Measurements from ENCODE around the gene ELL.

Gene ELL

DNA sequence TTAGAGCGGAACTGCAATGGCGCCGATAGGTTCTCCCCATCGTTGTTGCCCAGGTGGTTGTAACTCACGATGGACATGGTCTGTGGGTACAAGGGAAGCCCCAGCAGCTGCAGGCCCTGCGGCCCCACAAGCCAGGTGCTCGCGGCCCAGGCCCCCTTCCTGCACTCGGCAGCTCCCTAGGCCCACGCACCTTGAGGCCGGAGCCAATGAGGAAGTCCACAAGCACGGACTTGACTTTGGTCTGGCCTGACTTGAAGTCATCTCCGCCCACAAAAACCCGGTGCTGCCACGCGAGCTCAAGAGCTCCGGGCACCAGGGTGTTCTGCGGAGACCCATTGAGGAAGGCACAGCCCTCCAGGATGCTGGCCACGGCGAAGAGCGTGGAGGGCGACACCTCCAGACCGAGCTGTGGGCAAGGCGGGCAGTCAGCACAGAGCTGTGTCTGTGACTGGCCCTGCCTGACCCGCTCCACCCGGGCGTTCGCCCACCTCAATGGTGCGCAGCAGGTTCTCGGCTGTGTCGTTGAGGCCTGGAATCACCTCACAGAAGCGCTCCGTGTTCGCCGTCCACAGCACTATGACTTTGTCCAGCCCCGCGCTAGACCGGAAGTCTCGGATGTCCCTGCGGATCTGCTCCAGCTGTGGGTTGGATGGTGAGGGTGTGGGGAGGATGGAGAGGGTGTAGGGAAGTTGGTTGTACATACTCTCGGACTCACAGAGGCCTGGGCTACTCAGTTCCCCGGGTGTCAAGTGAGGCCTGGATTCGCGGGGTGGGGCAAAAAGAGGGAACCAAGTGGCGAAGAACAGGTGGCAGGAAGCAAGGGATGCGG, 85.8 kb downstream of the ELL start:
- no peak for DNase-seq (ENCODE audit: low read depth in 2 of 3, low spot score in 1 of 3)

DNA sequence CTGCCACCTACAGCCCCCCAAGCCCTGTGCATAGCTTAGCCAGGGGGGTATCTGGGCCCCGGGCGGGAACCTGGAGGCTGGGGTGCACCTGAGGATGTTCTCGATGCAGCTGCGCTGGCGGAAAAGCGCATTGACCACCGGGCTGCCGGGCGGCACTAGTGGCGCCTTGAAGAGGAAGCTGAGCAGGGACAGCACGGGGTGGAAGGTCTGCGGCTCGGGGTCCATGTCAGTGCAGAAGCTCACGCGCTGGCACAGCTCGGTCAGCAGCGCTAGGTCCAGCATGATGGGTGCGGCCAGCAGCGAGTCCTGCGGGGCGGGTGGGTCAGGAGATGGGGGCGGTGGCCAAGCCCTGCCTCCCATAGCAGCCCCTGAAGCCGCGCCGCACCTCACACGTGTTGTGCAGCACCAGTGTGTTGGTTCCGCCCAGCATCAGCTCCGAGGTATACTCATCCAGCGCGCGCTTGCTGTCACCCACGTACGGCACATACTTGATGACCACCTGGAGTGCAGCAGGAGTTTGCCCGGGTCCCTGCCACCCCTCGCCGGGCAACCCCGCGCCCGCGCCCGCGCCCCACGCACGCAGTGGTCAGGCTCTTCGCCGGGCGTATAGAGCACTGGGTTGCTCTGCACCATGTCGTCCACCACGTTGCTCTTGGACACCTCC, 86.6 kb downstream of the ELL start:
- no peak for DNase-seq (ENCODE audit: low read depth in 2 of 3, low spot score in 1 of 3)

DNA sequence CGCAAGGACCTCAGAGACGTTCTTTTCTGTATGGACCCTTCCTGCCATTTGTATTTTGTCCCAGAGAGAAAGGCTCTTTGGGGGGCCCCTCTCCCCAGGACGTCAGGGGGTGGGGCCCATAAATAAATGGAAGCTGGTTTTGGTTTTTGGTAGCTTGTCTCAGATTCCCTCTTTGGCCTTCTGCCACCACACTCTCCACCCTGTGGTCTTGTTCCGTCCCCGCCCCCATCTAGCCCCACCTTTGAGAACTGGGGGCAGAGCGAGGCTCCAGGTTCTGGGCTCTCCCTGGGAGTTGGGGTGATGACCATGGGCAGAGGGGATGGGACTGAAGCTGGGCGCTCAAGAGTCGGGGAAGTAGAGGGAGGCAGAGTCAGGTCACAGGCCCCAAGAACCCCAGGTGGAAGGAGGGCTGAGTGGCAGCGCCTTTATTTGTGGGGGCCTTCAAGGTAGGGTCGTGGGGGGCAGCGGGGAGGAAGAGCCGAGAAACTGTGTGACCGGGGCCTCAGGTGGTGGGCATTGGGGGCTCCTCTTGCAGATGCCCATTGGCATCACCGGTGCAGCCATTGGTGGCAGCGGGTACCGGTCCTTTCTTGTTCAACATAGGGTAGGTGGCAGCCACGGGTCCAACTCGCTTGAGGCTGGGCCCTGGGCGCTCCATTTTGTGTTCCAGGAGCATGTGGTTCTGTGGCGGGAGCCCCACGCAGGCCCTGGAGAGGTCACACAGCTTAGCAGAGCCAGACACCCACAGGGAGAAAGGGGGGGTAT, 87.3 kb downstream of the ELL start:
- no peak for DNase-seq (ENCODE audit: low read depth in 2 of 3, low spot score in 1 of 3)

DNA sequence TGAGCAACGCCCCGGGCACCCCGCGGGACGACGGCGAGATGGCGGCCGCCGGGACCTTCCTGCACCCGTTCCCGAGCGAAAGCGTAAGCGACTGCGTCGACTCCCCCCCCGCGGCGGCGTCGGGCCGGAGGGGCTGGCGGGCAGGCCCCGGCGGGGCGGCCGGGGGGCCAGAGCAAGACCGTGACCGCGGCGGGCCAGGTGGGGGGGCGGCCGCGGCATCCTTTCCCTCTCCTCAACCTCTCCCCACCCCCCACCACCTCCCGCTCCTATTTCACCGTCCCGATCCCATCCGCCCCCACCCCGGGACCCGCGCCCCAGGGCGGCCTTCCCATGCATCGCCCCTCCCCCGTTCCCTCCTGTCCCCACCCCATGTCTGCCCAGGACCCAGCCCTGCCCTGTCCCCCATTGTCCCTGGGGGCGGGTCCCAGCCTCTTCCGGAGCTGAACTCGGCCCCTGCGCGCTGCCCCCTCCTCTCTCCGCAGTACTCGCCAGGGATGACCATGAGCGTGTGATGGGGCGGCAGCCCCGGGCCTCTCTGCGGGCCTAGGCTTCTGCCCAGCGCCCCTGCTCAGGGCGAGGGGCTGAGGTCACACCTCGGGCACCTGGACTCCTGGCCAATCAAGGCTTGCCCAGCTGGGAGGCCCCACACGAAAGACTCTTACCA, 88.0 kb downstream of the ELL start:
- no peak for DNase-seq (ENCODE audit: low read depth in 2 of 3, low spot score in 1 of 3)

DNA sequence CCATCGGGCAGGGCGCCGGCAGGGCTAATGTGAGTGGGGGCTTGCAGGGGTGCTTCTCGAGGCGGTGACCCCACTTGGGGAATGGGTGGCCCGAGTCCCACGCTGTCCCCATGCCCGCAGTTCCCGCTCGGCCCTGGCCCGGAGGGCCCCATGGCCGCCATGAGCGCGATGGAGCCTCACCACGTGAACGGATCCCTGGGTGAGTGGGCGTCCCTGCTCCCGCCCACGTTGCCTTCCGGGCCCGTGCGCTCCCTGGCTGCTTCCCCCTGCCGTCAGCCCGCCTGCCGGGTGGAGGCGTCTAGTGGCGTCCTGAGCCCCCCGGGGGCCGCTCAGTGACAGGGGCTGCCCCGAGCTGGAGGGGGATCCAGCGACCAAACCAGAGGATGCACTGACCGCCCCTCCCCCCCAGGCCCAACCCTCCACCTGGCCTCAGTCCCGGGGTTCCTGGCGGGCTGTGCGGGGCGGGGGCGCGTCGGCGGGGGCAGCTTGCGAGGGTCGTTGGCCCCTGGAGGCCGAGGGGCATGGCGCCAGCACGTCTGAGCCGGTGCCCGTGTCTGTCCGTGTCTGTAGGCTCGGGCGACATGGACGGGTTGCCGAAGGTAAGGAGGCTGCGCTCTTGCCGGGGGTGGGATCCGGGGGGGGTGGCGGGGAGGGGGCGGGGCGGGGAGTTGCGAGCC, 88.7 kb downstream of the ELL start:
- no peak for DNase-seq (ENCODE audit: low read depth in 2 of 3, low spot score in 1 of 3)

DNA sequence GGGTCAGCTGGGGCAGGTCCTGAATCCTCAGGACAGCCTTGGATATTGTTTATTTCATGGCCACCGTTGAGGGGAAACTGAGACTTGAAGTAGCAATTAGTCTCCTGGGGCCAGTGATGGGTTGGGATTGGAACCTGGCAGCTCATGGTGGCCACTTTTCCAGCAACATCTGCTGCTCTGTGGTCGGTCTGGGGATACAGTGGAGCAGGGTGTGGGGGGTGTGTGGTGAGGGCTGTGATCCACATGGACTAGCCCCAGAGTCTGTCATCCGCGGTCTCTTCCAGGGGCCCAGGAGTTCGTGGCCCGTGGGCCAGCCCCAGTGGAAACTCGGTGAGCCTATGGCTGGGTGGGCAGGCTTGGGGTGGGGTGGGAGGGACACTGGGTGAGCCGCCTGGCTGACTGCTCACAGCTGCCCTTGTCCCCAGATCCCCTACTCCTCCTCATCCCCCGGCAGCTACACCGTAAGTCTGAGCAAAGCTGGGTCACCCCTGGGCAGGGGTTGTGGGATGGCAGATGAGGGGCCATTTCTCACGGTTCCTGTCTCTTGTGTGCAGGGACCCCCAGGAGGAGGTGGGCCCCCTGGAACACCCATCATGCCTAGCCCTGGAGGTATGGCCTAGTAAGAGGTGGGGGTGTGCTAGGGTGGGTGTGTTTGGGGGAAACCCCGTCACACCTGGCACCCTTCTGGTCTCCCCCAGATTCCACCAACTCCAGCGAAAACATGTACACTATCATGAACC, 89.4 kb downstream of the ELL start:
- DNase-seq (ENCODE audit: low read depth in 2 of 3, low spot score in 1 of 3) = no peak

DNA sequence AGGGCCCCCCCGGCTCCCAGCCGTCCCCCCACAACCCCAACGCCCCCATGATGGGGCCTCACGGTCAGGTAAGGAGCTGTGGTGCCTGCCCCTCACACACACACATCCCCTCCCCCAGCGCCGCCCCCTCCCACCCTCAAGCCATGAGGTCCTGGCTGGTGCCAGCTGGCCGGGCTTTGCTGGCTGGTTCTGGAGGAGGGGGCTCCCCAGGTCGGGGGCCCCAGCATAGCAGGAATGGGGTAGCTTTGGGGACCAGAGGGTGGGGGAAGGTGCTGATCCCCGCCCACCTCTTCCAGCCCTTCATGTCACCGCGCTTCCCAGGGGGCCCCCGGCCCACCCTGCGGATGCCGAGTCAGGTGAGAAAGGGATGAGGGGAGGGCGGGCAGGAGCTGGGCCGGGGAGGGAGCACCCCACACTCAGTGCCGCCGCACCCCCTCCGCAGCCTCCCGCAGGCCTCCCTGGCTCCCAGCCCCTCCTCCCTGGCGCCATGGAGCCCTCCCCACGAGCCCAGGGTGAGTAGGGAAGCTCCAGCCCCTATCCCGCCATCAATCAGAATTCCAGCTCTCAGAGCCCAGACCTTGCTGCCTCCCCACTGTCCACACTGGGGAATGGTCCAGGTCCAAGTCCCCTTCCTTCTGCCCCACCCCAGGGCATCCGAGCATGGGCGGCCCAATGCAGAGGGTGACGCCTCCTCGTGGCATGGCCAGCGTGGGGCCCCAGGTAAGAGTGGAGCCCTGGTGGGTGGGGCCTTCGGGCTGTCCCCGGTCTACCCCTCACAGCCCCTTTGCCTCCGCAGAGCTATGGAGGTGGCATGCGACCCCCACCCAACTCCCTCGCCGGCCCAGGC, 90.3 kb downstream of the ELL start:
- no peak for DNase-seq (ENCODE audit: low read depth in 2 of 3, low spot score in 1 of 3)

DNA sequence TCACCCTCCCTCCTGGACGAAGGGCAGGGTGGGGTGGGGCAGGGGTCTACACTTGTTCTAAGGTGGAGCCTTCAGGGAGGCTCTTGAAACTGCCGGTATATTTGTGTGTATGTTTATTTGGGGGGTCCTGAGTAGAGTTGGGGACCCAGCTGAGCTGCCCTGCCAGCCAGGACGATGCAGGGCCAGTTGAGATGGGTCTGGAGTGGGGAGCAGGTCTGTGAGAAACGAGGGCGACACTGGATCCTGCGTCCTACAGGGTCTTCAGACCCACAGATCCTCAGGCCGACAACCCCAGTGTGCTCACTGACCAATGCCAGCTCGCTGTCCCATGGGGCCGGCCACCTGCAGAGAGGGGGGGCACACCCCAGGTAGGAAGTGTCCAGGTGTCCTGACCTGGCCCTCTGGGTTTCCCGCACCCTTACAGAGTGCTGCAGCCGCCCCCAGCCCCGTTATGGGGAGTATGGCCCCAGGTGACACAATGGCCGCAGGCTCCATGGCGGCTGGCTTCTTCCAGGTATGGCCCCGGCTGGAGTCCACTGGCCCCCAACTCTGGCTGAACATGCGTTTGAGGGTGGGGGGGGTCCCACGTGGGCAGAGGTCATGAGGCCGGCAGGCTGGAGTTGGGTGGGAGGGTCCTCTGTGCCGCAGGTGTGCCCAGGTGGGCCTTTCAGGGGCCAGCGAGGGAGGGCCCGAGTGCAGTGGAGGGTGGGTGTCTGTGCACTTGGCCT, 91.3 kb downstream of the ELL start:
- DNase-seq (ENCODE audit: low read depth in 2 of 3, low spot score in 1 of 3) = no peak

DNA sequence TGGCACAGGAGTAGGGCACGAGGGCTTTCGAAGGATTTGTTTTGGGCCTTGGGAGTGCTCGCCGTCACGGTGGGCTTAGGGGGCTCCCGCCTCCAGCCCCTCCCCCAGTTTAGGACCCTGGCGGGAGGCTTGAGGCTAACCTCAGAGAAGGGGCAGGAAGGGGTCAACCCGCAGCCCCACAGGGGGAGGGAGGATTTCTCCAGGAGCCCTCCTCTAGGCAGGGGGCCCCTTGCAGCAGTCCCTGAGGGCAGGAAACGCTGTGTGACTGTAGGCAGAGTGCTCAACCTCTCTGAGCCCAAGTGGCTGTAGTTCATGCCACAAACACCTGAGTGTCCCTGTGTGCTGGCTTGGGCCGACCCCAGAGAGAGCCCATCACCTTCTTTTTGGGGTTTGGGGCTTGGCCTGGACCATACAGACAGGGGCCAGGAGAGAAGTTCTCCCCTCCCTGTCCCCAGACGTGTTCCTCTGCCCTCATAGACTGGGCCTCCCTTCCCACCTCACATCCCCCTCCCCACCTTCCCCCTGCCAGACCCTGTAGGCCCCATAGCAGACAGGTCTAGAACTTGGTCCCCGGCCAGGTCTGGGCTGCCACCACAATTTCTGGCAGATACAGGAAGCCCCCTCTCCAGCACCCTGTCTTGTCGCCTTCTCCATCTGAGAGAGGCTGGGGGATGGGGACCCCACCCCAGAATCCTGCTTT, 92.0 kb downstream of the ELL start:
- DNase-seq (ENCODE audit: low read depth in 2 of 3, low spot score in 1 of 3) = no peak

DNA sequence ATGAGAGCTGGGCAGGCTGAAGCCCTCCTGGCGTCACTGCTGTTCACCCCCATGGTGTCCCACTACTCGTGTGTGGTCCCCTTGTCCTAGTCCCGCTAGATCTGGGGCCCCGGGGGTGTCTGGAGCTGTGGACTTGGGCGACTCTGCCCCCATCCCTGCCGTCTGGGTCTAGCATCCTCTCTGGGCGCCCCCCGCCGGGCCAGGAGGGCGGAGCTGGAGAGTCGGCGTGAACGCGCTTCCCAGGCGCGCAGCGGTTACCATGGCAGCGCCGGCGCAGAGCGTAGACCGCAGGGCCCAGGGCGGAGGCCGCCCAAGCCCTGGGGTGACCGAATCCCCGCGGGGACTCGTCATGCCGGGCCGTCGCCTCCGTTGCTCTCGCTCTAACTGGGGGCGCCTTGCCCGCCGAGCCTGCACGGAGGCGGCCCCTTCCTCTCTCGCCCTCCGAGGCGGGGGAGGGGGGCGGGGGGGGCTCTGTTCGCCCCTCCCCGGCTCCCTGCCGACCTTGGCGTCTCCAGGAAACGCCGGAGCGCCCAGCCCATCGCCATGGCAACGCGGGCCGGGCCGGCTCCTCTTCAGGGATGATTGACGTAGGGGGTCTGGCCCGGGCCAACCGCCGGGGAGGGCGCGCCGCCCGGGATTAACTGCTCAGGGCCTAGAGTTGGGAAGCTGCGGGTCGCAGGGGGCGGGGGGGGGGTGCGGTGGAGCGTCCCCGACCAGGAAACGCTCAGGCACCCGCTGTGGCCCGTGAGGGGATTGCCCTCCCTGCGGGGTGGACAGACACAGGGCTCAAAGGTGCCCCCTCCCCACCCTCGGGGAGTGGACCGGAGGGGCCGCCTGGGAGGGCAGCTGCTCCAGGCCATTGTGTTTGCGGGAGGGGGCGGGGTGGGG, 92.8 kb downstream of the ELL start:
- DNase-seq (ENCODE audit: low read depth in 2 of 3, low spot score in 1 of 3) = peak in 1 of 3 donors; percentile 70

DNA sequence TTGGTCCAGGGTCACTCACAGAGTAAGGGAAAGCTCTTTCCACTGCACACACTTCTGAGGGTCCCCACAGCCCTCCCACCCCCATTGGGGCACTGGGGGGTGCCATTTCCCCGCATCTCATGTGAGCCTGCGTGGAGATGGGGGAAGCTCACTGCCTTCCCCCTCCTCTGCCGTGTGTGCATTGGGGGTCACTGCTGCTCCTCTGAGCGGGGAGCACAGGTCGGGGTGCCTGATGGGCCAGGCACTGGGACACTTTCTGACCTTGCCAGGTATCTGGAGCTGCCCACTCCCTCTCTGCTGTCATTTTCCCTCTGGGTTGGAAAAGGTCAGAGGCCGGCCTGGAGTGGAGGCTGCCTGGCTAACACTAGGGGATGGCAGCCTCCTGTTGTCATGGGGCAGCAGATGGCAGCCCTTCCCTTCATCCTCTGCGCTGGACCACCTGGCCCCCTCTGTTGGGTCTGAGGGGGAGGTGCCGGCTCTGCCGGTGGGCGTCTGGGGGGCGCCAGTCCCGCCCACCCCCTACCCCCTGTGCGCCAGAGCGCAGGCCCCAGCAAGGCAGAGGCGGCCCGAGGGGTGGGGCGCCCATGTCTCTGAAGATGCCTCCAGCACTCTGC, 93.6 kb downstream of the ELL start:
- DNase-seq (ENCODE audit: low read depth in 2 of 3, low spot score in 1 of 3) = no peak

DNA sequence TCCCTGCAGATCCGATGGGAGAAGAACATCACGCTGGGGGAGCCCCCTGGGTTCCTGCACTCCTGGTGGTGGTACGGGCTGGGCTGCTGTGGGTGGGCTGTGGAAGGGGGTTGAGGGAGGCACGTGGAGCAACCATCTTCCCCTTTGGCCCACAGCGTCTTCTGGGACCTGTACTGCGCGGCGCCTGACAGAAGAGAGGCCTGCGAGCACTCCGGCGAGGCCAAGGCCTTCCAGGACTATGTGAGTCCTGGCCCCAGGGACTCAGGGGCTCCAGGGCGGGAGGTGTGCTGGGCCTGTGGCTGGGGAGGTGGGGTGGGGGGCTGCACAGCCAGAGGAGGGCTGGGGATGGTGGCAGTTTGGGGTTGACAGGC, 94.1 kb downstream of the ELL start:
- DNase-seq (ENCODE audit: low read depth in 2 of 3, low spot score in 1 of 3) = no peak

DNA sequence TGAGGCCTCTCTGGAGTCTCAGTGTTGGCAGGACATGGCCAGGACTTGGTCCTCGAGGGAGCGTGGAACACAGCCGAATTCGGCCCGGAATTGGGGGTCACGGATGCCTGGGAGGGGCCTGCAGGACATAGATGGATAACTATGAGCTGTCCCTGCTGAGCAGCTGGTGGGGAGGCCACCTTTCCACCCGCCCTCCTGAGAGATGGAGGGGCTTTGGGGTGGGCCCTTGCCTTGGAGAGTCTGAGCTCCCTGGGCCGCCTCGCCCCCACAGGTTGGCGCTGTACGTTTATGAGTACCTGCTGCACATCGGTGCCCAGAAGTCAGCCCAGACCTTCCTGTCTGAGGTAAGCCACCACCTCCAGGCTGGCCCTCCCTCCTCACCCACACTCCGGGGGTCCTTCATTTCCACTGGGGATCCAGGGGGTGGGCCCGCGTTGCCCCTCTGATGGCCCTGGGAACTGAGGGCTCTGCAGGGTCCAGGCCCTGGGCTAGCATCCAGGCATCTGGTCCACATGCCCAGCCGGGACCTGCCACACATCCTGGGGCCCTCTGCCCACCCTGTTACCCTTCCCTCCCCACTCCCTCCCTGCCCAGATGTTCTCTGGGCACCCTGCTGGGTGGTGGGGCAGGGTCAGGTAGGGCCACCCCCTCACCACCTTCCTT, 94.7 kb downstream of the ELL start:
- DNase-seq (ENCODE audit: low read depth in 2 of 3, low spot score in 1 of 3) = no peak

DNA sequence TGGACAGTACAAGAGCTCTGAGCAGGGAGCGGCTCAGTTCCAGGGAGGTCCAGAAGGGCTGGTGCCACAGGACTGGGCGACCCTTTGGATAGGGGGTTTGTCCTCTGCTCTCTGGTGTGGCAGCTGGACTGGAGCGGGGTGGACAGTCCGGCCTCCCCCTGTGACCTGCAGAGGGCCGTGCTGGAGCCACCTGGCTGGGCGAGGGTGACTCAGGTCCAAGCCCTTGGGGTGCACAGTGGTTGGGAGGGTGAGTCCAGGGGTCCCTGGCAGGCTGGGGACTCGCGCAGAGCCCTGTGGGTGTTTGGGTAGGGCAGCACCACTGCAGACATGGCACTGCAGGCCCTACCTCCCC, 95.5 kb downstream of the ELL start:
- DNase-seq (ENCODE audit: low read depth in 2 of 3, low spot score in 1 of 3) = no peak

DNA sequence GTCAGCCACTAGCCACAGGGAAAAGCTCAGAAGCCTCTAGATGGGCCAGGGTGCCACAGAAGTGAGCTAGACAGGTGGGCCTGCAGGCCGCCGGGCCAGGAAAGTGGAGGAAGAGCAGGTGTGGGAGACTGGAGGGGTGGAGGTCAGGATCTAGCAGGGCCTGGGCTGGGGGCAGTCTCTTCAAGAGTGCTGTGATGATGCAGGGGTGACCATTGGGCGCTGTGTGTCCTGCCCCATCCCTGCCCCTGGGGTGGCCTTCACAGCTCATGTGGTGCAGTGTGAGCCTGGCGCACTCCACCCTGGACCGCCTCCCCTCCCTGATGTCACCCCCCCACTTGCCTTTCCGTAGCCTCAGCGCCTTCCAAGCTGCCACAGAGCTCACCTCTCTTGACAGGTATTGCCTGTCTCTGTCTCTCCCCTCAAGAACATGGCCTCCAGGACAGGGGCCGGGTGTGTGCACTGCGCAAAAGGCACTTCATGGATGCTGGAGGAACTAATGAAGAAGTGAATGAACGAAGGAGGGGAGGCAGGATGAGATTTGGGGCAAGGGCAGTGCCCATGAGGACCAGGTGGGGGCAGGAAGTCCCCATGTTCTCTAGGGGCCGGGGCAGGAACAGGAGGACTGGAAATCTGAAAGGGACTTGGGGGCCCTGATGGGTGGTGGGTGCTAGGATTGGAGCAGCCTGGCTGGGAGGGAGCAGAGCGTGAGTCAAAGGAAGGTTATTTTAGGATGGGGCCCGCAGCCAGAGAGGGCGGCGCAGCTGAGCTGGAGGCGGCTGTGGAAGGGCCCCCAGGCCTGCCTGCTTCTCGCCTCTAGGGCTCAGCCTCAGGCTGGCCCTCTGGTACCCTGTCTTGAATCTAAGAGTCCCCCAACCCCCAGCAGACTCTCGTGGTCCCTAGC, 96.1 kb downstream of the ELL start:
- DNase-seq (ENCODE audit: low read depth in 2 of 3, low spot score in 1 of 3) = no peak

All from stimulated activated CD4-positive, alpha-beta T cell treated with anti-CD3 and anti-CD28 coated beads, Interleukin-12 subunit alpha, Interleukin-12 subunit beta, amount 100 ng/mL, for 48 hours (primary cell).